ENCODE results near the gene SDK2. TPM values are rescaled to one million over a fixed set of nuclear protein-coding genes. Genes with fewer than 3 reads are reported as not detected.

The SDK2 gene
- polyA plus RNA-seq, 1 experiment, result 0.04 TPM

DNA sequence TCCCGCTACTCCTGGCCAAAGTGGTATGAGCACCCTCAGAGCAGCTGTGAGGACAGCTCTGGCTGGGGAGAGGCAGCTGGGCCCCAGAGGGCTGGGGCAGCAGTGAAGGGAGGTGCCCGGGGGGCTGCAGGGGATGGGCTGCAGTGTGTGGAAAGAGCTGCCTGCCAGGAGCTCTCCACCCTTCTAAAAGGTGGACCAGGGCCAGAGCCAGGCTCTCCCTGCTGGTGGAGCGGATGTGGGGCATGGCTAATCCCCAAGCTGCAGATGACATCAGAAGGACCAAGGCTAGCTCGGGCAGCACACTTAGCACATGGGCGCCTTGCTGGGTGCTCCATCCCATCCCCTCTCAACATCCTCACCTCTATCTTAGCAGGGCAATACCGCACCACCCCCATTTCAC lies 103.1 kb downstream of the SDK2 start:
- ChIA-PET POLR2A (no interaction called here), CTCF (no interaction called here)
- Histone ChIP-seq H3K36me3 (ENCODE audit: control insufficient read depth, insufficient read depth, low read length) (no peaks in the 10 kb centered on the region), H3K27me3 (ENCODE audit: control insufficient read depth, insufficient read depth, low read length) (no peaks in the 10 kb centered on the region), H3K4me3 (ENCODE audit: low read depth, low read length) (no peak overlapping the region)
- TF ChIP-seq, protein P1, sequence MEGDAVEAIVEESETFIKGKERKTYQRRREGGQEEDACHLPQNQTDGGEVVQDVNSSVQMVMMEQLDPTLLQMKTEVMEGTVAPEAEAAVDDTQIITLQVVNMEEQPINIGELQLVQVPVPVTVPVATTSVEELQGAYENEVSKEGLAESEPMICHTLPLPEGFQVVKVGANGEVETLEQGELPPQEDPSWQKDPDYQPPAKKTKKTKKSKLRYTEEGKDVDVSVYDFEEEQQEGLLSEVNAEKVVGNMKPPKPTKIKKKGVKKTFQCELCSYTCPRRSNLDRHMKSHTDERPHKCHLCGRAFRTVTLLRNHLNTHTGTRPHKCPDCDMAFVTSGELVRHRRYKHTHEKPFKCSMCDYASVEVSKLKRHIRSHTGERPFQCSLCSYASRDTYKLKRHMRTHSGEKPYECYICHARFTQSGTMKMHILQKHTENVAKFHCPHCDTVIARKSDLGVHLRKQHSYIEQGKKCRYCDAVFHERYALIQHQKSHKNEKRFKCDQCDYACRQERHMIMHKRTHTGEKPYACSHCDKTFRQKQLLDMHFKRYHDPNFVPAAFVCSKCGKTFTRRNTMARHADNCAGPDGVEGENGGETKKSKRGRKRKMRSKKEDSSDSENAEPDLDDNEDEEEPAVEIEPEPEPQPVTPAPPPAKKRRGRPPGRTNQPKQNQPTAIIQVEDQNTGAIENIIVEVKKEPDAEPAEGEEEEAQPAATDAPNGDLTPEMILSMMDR (IDR thresholded peaks at IDR 0.05; ENCODE audit: insufficient read depth, low read depth, low read length), result no peak
- DNase-seq (ENCODE audit: low read depth), result no peak

DNA sequence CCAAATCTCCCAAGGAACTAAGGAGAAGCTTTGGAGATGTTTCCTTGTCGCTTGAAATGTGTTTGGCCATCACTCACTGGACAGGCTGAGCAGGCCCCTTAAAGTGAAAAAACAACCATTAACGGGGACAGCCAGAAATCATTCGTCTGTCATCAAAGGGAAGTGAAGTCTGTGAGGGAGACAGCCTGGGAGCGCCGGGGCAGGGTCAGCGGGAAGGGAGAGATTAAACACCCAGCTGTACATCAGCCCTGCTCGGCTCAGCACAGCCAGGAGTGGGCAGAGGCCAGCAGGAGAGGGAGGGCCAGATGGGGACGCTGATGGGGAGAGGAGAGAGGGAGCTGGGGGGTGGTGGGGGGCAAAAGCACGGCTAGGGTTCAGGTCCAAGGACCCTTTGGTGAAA lies 105.1 kb downstream of the SDK2 start:
- Histone ChIP-seq H3K4me3 (ENCODE audit: low read depth, low read length) (no peak overlapping the region), H3K27me3 (ENCODE audit: control insufficient read depth, insufficient read depth, low read length) (no peaks in the 10 kb centered on the region), H3K36me3 (ENCODE audit: control insufficient read depth, insufficient read depth, low read length) (no peaks in the 10 kb centered on the region)
- TF ChIP-seq, protein P1 (IDR thresholded peaks at IDR 0.05; ENCODE audit: insufficient read depth, low read depth, low read length), result no peak
- CTCF ChIA-PET, result no interaction called here
- DNase-seq (ENCODE audit: low read depth), result no peak
- POLR2A ChIA-PET, result no interaction called here

DNA sequence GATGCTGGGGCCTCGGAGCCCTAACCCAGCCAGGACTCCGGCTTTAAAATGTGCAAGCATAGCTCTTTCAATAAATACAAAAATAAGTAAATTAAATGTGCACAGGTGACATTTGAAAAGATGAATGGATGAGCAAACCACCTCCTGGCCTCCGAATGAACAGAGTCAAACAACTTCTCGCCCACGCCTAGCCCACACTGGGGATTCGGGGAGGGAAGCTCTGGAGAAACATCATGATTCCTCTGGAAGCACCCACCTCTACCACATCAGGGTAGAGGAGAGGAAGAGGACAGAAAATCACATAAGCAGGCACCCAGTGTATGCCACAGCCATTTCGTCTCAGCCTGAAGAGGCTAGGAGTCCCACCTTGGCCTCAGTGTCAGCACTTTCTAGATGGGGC lies 105.8 kb downstream of the SDK2 start:
- POLR2A ChIA-PET, result no interaction called here
- DNase-seq (ENCODE audit: low read depth), result no peak
- TF ChIP-seq, protein P1 (IDR thresholded peaks at IDR 0.05; ENCODE audit: insufficient read depth, low read depth, low read length), result no peak
- H3K36me3 ChIP-seq (ENCODE audit: control insufficient read depth, insufficient read depth, low read length), result no peaks in the 10 kb centered on the region
- no peak overlapping the region for H3K4me3 ChIP-seq (ENCODE audit: low read depth, low read length)
- CTCF ChIA-PET, result no interaction called here
- H3K27me3 ChIP-seq (ENCODE audit: control insufficient read depth, insufficient read depth, low read length), result no peaks in the 10 kb centered on the region

DNA sequence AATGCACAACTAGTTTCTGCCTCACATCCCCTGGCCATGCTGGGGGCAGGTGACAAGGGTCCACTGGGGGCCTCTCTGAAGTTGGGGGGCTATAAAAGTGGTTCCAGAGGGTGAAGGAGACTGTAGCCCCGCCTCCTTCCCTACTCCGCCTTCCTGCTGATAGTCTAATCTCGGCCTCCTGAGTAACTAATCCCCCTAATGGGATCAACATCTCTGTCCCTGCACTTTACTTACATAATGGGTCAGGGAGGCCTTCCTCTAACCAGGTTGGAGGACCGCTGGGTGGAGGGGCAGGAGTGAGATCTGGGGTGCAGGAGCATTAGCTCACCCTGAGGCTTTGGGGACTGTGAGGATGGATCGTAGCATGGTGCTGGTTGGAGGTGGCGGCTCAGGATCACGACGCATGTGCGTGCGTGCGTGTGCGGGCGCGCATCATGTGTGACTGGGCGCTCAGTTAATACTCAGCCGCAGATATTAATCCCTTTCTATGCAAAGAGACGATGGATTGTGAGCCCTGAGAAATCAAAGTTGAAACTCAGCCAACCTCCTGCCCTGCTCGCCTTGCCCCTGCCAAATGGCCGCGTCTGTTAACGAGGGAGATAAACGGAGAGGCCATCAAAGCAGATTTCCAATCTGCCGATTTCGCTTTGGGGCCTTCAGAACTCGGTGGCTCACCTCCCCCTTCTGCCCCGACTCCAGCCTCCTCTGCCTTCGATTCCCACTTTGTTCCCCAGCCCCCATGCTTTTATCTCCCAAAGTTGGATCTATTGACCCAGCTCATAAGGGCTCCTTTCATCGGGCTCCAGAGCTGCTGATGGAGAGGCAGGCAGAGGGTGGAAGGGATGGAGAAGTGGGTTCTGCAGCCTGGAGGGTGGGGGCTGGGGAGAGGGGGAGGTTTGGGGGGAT lies 107.3 kb downstream of the SDK2 start:
- no peaks in the 10 kb centered on the region for H3K27me3 ChIP-seq (ENCODE audit: control insufficient read depth, insufficient read depth, low read length)
- DNase-seq (ENCODE audit: low read depth), result no peak
- CTCF ChIA-PET, result no interaction called here
- no peak overlapping the region for H3K4me3 ChIP-seq (ENCODE audit: low read depth, low read length)
- TF ChIP-seq, protein P1 (IDR thresholded peaks at IDR 0.05; ENCODE audit: insufficient read depth, low read depth, low read length), result no peak
- POLR2A ChIA-PET, result no interaction called here
- no peaks in the 10 kb centered on the region for H3K36me3 ChIP-seq (ENCODE audit: control insufficient read depth, insufficient read depth, low read length)

DNA sequence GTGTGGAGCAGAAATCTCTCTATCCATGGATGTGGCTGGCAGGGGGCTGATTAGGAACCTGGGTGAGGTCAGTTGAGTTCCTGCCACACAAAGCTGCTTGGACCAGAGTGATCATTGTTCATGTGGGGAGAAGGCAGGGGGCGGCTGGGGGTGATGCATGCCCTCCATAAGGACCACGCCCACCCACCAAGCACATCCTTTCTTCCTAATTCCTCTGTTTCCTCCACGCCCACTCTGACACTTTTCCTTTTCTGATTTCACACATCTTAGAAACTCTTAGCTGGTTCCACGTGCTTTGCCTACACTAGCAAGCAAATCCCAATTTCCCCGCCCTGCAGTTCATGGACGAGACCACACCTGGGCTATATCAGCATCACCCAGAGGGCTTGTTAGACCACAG lies 108.5 kb downstream of the SDK2 start:
- Histone ChIP-seq H3K4me3 (ENCODE audit: low read depth, low read length) (no peak overlapping the region), H3K27me3 (ENCODE audit: control insufficient read depth, insufficient read depth, low read length) (no peaks in the 10 kb centered on the region), H3K36me3 (ENCODE audit: control insufficient read depth, insufficient read depth, low read length) (no peaks in the 10 kb centered on the region)
- ChIA-PET POLR2A (no interaction called here), CTCF (no interaction called here)
- DNase-seq (ENCODE audit: low read depth), result no peak
- TF ChIP-seq, protein P1 (IDR thresholded peaks at IDR 0.05; ENCODE audit: insufficient read depth, low read depth, low read length), result no peak
